Gastrocnemius medialis (tissue), 4 donors: ENCODE data around the gene SF3A1. TPM values are rescaled to one million over a fixed set of nuclear protein-coding genes. Genes with fewer than 3 reads are reported as not detected.

Experiments
- ATAC-seq, 2 donors: fragments of 150-250 bp; one replicate each; pipeline ENCODE4 v1.9.1; 2016
- DNase-seq, 2 donors: peaks; one replicate each; pipeline ENCODE4 v3.0.0-alpha.2; 2019
- H3K27ac ChIP-seq, 4 donors: fragments of 200-600 bp; sonication (generic); 1 replicate in 1 of 4; 2 replicates in 3 of 4; pipeline ENCODE4 v1.5.1; 2016 to 2018; ENCODE audit warnings: mild to moderate bottlenecking in 2 of 4, moderate library complexity in 1 of 4
- H3K27me3 ChIP-seq, 3 donors: fragments of 200-600 bp; sonication (generic) in 2 of 3; 1 replicate in 1 of 3; 2 replicates in 2 of 3; pipeline versions ENCODE4 v1.5.1 to v1.6.0; 2016 to 2019; ENCODE audit warnings: mild to moderate bottlenecking in 1 of 3, moderate library complexity in 1 of 3
- H3K36me3 ChIP-seq, 2 donors: fragments of 200-600 bp; sonication (generic) in 1 of 2; one replicate each; pipeline ENCODE4 v1.5.1; 2017 to 2018
- H3K4me1 ChIP-seq, 2 donors: fragments of 200-600 bp; sonication (generic) in 1 of 2; one replicate each; pipeline ENCODE4 v1.5.1; 2016 to 2017; ENCODE audit warnings: mild to moderate bottlenecking in 2 of 2
- H3K4me3 ChIP-seq, 4 donors: fragments of 200-600 bp; sonication (generic) in 3 of 4; 1 replicate in 1 of 4; 2 replicates in 3 of 4; pipeline ENCODE4 v1.5.1; 2016 to 2019; ENCODE audit warnings: mild to moderate bottlenecking in 2 of 4
- H3K9me3 ChIP-seq, 3 donors: fragments of 200-600 bp; sonication (generic) in 2 of 3; 1 replicate in 1 of 3; 2 replicates in 2 of 3; pipeline ENCODE4 v1.5.1; 2016 to 2019
- POLR2A ChIP-seq, 2 donors: fragments of 450-650 bp; IDR thresholded peaks; one replicate each; pipeline ENCODE4 v1.6.1; 2017; ENCODE audit warnings: antibody characterized with exemption in 2 of 2, mild to moderate bottlenecking in 2 of 2, moderate library complexity in 2 of 2
- in situ Hi-C, 4 donors: fragments of 200-750 bp; cut with MboI; loops; one replicate each; pipeline versions ENCODE4 v1.15.0 to v1.8.0; 2017; ENCODE audit warnings: low sequenced_read_pairs in 4 of 4
- intact Hi-C: fragments of 100-400 bp; cut with DNase I; formaldehyde crosslinking; loops from one replicate; pipeline ENCODE4 v1.15.1; 2023; ENCODE audit warnings: low total_unique reads
- total RNA-seq, 4 donors: library from RNA; depleted of rRNA; stranded (reverse); fragments of >200 nt; gene quantifications; one replicate each; pipeline versions ENCODE4 v1.1.0 to v1.2.3, GENCODE V29; 2016
- TF ChIP-seq, protein P1 (sequence below), 5 experiments: fragments of 450-650 bp in 3 of 5; fragments of 200-600 bp in 2 of 5; sonication (generic) in 2 of 5; IDR thresholded peaks in 4 of 5; conservative IDR thresholded peaks in 1 of 5; 1 replicate in 4 of 5; 2 replicates in 1 of 5; pipeline ENCODE4 v1.5.1; 2016 to 2019; ENCODE audit warnings: antibody characterized with exemption in 5 of 5, mild to moderate bottlenecking in 3 of 5, moderate library complexity in 3 of 5

The SF3A1 gene
- total RNA-seq, 4 donors from 2014 or later, result 36.0 to 145 (median 94.5) TPM

GRCh38 chr22:30289980-30290313, 66.7 kb downstream of the SF3A1 start:
- intact Hi-C loops, result loop anchor here (1.0 to 10.0 kb wide), 4 partner anchors 15 to 195 kb away; partner anchors contain the start of gene TBC1D10A
- TF ChIP-seq, protein P1, sequence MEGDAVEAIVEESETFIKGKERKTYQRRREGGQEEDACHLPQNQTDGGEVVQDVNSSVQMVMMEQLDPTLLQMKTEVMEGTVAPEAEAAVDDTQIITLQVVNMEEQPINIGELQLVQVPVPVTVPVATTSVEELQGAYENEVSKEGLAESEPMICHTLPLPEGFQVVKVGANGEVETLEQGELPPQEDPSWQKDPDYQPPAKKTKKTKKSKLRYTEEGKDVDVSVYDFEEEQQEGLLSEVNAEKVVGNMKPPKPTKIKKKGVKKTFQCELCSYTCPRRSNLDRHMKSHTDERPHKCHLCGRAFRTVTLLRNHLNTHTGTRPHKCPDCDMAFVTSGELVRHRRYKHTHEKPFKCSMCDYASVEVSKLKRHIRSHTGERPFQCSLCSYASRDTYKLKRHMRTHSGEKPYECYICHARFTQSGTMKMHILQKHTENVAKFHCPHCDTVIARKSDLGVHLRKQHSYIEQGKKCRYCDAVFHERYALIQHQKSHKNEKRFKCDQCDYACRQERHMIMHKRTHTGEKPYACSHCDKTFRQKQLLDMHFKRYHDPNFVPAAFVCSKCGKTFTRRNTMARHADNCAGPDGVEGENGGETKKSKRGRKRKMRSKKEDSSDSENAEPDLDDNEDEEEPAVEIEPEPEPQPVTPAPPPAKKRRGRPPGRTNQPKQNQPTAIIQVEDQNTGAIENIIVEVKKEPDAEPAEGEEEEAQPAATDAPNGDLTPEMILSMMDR (IDR thresholded peaks at IDR 0.05 in 4 of 5, conservative IDR thresholded peaks at IDR 0.05 in 1 of 5), result no peak
- TF ChIP-seq POLR2A (IDR thresholded peaks at IDR 0.05), result no peak
- DNase-seq, result no peak
- peak in 1 of 2 donors; percentile 26 for ATAC-seq
- Histone ChIP-seq H3K27me3 (no peaks in the 10 kb centered on the region), H3K4me1 (peaks cover 22 to 26% of the 10 kb centered on the region in 2 donors), H3K9me3 (no peaks in the 10 kb centered on the region), H3K4me3 (peak overlapping the region; percentile 74 to 97 (median 90)), H3K36me3 (peaks cover 0 to 15% of the 10 kb centered on the region in 2 donors), H3K27ac (peak overlapping the region; percentile 84 to 90 (median 87))
- in situ Hi-C loops, result loop anchor here in 3 of 4 donors (10.0 kb wide), 3 partner anchors 75 to 105 kb away; partner anchors contain the start of genes RNF215 (in 1 of the 3) and SEC14L2 (in 1 of the 3)

DNA sequence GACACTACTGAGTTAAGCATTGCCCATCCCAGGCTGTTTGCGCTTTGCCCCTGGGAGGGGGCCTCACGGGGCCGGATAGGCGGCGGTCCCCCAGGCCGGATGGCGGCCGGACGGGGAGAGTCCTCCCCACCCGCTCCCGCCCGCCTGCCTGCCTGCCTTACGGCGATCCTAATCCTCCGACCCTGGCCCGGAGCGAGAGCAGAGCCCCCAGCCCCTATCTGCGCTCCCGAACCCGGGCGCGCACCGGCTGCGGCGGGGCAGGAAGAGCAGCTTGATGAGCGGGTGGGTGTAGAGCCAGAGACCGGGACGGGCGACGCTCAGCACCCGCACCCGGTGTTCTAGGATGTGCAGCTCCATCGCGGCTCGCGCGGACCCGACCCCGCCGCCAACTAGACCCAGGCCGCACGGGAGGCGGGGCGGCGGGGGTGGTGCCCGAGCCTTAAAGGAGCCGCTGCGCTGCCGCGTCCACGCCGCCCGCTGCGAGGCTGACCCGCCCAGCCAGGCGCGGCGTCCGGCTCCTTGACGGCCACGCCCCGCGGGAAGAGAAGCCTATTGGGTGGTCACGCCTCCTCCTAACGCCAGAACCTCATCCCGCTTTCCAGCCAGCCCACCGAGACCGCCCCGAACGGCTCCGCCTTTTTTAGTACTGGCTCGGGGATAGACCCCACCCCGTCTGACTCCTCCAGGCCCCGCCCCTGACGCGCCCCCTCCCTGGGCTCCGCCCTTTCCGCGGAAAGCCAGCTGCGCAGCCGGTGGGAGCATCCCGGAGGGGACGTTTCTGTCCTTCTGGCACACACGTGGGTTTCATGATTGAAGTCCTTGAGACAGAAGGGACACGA, 67.3 kb downstream of the SF3A1 start, which contains the start of gene CASTOR1:
TSS of gene CASTOR1 (minus strand) at position 365 of the 839 bp plus-strand sequence. CDS start at position 357, 8 bp downstream.
- Histone ChIP-seq H3K4me1 (peaks cover 22 to 26% of the 10 kb centered on the region in 2 donors), H3K27me3 (no peaks in the 10 kb centered on the region)

GRCh38 chr22:30288419-30289140, 68.1 kb downstream of the SF3A1 start:
- Histone ChIP-seq H3K36me3 (peaks cover 0 to 4% of the 10 kb centered on the region in 2 donors), H3K27me3 (no peaks in the 10 kb centered on the region), H3K9me3 (no peaks in the 10 kb centered on the region), H3K4me3 (peak overlapping the region; percentile 74 to 97 (median 90)), H3K4me1 (peaks cover 22 to 26% of the 10 kb centered on the region in 2 donors), H3K27ac (peak overlapping the region; percentile 84 to 90 (median 87))
- intact Hi-C loops, result loop anchor here (1.0 to 10.0 kb wide), 4 partner anchors 38 to 196 kb away; partner anchors contain the start of genes SF3A1 and TBC1D10A
- in situ Hi-C loops, result loop anchor here in 2 of 4 donors (10.0 kb wide), 2 partner anchors 96 to 106 kb away; partner anchors contain the start of genes RNF215 (in 1 of the 2) and SEC14L2 (in 1 of the 2)
- ATAC-seq, result no peak
- TF ChIP-seq, protein P1 (IDR thresholded peaks at IDR 0.05 in 4 of 5, conservative IDR thresholded peaks at IDR 0.05 in 1 of 5), result no peak
- TF ChIP-seq POLR2A (IDR thresholded peaks at IDR 0.05), result no peak
- DNase-seq, result no peak

More for the DNA sequence above, 67.3 kb downstream of the SF3A1 start, which contains the start of gene CASTOR1:
- intact Hi-C loops (loop anchor here (1.0 to 10.0 kb wide), 3 partner anchors 37 to 195 kb away; partner anchors contain the start of gene TBC1D10A), in situ Hi-C loops (loop anchor here in 2 of 4 donors (10.0 kb wide), 2 partner anchors 95 to 105 kb away; partner anchors contain the start of genes RNF215 (in 1 of the 2) and SEC14L2 (in 1 of the 2))
- TF ChIP-seq, protein P1 (IDR thresholded peaks at IDR 0.05 in 4 of 5, conservative IDR thresholded peaks at IDR 0.05 in 1 of 5), result no peak
- TF ChIP-seq POLR2A (IDR thresholded peaks at IDR 0.05), result peak; percentile 57 to 77
- H3K4me3 ChIP-seq, result peak within 1 kb of the TSS; percentile 74 to 97 (median 90)
- ATAC-seq (peak; percentile 90 to 91), DNase-seq (peak; percentile 98)
- peak within 1 kb of the TSS; percentile 84 to 90 (median 87) for H3K27ac ChIP-seq
- H3K36me3 ChIP-seq, result peaks cover 0 to 9% of the 10 kb centered on the region in 2 donors
- no peaks in the 10 kb centered on the region for H3K9me3 ChIP-seq
